ENCODE results near the gene UPP2. TPM values are rescaled to one million over a fixed set of nuclear protein-coding genes. Genes with fewer than 3 reads are reported as not detected.

The UPP2 gene
- total and polyA plus RNA-seq, 2 of the 13 experiments (the other 11 are each of a cell fraction or from before 2014, with no cell fraction given), result 0.07 to 0.28 TPM

DNA sequence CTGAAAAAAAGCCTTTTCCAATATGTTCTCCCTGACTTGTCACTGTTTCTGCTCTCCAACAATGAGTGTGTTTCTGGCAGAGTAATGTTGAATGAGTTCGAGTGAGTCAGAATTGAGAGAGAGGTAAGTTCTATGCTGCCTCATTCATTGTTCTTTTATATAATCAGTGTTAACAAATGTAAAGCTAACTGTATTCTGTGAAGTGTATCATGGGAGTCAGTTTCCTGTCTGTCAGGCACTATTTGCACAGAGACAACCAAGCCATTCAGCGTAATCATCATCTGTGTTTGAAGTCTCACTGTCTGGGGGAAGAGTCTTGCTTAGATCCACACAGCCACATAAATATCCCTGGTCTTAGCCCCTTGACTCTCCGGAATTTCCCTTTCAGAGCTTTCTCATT, 22.0 kb upstream of the UPP2 start (continued):
- TF ChIP-seq, protein P1, sequence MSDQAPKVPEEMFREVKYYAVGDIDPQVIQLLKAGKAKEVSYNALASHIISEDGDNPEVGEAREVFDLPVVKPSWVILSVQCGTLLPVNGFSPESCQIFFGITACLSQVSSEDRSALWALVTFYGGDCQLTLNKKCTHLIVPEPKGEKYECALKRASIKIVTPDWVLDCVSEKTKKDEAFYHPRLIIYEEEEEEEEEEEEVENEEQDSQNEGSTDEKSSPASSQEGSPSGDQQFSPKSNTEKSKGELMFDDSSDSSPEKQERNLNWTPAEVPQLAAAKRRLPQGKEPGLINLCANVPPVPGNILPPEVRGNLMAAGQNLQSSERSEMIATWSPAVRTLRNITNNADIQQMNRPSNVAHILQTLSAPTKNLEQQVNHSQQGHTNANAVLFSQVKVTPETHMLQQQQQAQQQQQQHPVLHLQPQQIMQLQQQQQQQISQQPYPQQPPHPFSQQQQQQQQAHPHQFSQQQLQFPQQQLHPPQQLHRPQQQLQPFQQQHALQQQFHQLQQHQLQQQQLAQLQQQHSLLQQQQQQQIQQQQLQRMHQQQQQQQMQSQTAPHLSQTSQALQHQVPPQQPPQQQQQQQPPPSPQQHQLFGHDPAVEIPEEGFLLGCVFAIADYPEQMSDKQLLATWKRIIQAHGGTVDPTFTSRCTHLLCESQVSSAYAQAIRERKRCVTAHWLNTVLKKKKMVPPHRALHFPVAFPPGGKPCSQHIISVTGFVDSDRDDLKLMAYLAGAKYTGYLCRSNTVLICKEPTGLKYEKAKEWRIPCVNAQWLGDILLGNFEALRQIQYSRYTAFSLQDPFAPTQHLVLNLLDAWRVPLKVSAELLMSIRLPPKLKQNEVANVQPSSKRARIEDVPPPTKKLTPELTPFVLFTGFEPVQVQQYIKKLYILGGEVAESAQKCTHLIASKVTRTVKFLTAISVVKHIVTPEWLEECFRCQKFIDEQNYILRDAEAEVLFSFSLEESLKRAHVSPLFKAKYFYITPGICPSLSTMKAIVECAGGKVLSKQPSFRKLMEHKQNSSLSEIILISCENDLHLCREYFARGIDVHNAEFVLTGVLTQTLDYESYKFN (CRISPR knock-in tag; conservative IDR thresholded peaks at IDR 0.05), result peak; percentile 86
- TF ChIP-seq RAD21 (CRISPR knock-in tag; IDR thresholded peaks at IDR 0.05) (no peak), ZNF605 (CRISPR knock-in tag; IDR thresholded peaks at IDR 0.05) (no peak), KDM6A (CRISPR knock-in tag; IDR thresholded peaks at IDR 0.05; ENCODE audit: low read depth) (peak; percentile 39; the same call in 1 of the 2 replicates), FOXK2 (IDR thresholded peaks at IDR 0.05) (no peak), ZNF558 (CRISPR knock-in tag; IDR thresholded peaks at IDR 0.05; ENCODE audit: borderline replicate concordance) (no peak), ZBTB7B (CRISPR knock-in tag; IDR thresholded peaks at IDR 0.05) (peak; percentile 22; the same call in 1 of the 2 replicates), ZNF670 (CRISPR knock-in tag; IDR thresholded peaks at IDR 0.05; ENCODE audit: borderline replicate concordance) (no peak), NR0B2 (CRISPR knock-in tag; IDR thresholded peaks at IDR 0.05) (no peak), SPEN (CRISPR knock-in tag; IDR thresholded peaks at IDR 0.05; ENCODE audit: low read depth) (peak; percentile 31; the same call in 1 of the 2 replicates), SAP130 (CRISPR knock-in tag; IDR thresholded peaks at IDR 0.05; ENCODE audit: low read depth) (peak; percentile 89), GATAD1 (CRISPR knock-in tag; IDR thresholded peaks at IDR 0.05) (peak; percentile 24; the same call in 1 of the 2 replicates), ZNF777 (CRISPR knock-in tag; IDR thresholded peaks at IDR 0.05) (no peak), XRCC5 (optimal IDR thresholded peaks at IDR 0.05; ENCODE audit: low read length) (peak; percentile 74), KAT8 (CRISPR knock-in tag; IDR thresholded peaks at IDR 0.05) (peak; percentile 25; the same call in 1 of the 2 replicates), ZNF501 (CRISPR knock-in tag; IDR thresholded peaks at IDR 0.05) (no peak), JUND (CRISPR knock-in tag; IDR thresholded peaks at IDR 0.05) (no peak), ZNF747 (CRISPR knock-in tag; IDR thresholded peaks at IDR 0.05; ENCODE audit: borderline replicate concordance) (no peak)
- TF ChIP-seq, protein P2, sequence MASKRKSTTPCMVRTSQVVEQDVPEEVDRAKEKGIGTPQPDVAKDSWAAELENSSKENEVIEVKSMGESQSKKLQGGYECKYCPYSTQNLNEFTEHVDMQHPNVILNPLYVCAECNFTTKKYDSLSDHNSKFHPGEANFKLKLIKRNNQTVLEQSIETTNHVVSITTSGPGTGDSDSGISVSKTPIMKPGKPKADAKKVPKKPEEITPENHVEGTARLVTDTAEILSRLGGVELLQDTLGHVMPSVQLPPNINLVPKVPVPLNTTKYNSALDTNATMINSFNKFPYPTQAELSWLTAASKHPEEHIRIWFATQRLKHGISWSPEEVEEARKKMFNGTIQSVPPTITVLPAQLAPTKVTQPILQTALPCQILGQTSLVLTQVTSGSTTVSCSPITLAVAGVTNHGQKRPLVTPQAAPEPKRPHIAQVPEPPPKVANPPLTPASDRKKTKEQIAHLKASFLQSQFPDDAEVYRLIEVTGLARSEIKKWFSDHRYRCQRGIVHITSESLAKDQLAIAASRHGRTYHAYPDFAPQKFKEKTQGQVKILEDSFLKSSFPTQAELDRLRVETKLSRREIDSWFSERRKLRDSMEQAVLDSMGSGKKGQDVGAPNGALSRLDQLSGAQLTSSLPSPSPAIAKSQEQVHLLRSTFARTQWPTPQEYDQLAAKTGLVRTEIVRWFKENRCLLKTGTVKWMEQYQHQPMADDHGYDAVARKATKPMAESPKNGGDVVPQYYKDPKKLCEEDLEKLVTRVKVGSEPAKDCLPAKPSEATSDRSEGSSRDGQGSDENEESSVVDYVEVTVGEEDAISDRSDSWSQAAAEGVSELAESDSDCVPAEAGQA (IDR thresholded peaks at IDR 0.05; ENCODE audit: low read depth), result no peak
- TF ChIP-seq, protein P2 (CRISPR knock-in tag; IDR thresholded peaks at IDR 0.05; ENCODE audit: borderline replicate concordance), result no peak
- TF ChIP-seq, protein P3, sequence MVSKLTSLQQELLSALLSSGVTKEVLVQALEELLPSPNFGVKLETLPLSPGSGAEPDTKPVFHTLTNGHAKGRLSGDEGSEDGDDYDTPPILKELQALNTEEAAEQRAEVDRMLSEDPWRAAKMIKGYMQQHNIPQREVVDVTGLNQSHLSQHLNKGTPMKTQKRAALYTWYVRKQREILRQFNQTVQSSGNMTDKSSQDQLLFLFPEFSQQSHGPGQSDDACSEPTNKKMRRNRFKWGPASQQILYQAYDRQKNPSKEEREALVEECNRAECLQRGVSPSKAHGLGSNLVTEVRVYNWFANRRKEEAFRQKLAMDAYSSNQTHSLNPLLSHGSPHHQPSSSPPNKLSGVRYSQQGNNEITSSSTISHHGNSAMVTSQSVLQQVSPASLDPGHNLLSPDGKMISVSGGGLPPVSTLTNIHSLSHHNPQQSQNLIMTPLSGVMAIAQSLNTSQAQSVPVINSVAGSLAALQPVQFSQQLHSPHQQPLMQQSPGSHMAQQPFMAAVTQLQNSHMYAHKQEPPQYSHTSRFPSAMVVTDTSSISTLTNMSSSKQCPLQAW (CRISPR knock-in tag; IDR thresholded peaks at IDR 0.05), result 0 out of 2 replicates have a peak, but pooled peaks have one; percentile 29
